Activated CD8-positive, alpha-beta T cell treated with anti-CD3 and anti-CD28 coated beads, Interleukin-2, amount 10 ng/mL, durations not matched to agents 7 days and 5 days (primary cell): ENCODE measurements around the gene HMGB2. TPM values are rescaled to one million over a fixed set of nuclear protein-coding genes. Genes with fewer than 3 reads are reported as not detected.
A peak's percentile ranks its signal among the peaks of the same experiment; 100 is the strongest.

ENCODE experiments used
- ATAC-seq: fragments of 150-1000 bp; cut with Tn5 transposase; one replicate; pipeline ENCODE4 v1.10.0; 2021; ENCODE audit warnings: moderate library complexity
- CTCF ChIA-PET: fragments of 350-600 bp; sonication (Branson Sonifier 250); formaldehyde crosslinking; loops from one replicate; lab custom pipeline; 2021; ENCODE audit warnings: antibody characterized with exemption; lab: Charles Lee
- POLR2A ChIA-PET: fragments of 350-600 bp; sonication (Branson Sonifier 250); formaldehyde crosslinking; loops from one replicate; lab custom pipeline; 2021; ENCODE audit warnings: antibody characterized with exemption; lab: Charles Lee
- DNase-seq: peaks from one replicate; pipeline ENCODE4 v3.0.0-alpha.2; 2020
- H3K27ac Mint-ChIP-seq: one replicate; pipeline ENCODE4 v1.8.0; 2021; ENCODE audit warnings: mild to moderate bottlenecking, mixed read lengths
- H3K27me3 Mint-ChIP-seq: one replicate; pipeline ENCODE4 v1.8.0; 2021; ENCODE audit warnings: low read depth, mixed read lengths
- H3K36me3 Mint-ChIP-seq: one replicate; pipeline ENCODE4 v1.8.0; 2021; ENCODE audit warnings: low read depth, mixed read lengths
- H3K4me1 Mint-ChIP-seq: one replicate; pipeline ENCODE4 v1.8.0; 2021; ENCODE audit warnings: low read depth, mixed read lengths
- H3K4me3 Mint-ChIP-seq: one replicate; pipeline ENCODE4 v1.8.0; 2021; ENCODE audit warnings: mild to moderate bottlenecking, mixed read lengths
- H3K9me3 Mint-ChIP-seq: one replicate; pipeline ENCODE4 v1.8.0; 2022; ENCODE audit warnings: mixed read lengths; ENCODE audit not compliant: insufficient read depth
- total RNA-seq, 2 experiments: library from RNA; stranded (reverse); gene quantifications; one replicate each; pipeline ENCODE4 v1.2.3, GENCODE V29; 2021

Gene HMGB2
- total RNA-seq, 2 experiments from 2014 or later: 861 to 891 TPM

DNA sequence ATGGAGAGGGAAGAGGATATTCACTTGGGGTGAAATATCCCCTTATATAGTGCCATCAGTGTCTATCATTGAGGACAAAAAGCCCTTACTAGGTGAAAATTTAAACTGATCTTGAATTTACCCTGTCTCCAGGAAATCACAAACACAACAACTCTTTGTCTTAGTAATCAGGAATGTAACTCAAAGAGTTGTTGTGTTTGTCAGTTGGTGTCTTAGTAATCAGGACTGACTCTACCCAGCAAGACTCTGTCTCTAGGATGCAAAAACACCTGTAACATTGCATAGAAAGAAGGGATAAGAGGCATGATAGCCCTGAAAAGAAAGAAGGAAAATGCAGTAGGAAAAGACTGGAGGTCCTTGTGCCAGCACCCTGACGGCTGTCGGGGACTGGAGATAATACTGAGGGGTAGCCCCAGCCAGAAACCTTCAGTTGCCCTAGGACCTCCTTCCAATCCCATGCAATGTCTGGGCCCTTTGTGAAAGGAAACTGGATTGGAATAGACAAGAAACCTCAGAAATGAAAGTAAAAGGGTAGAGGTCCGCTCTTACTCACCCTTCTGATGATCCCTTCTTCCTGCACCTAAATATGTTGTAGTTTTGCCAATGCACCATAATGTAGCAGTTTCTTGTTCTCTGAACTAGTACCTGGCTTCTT is 45.3 kb downstream of the HMGB2 start:
- Mint-ChIP-seq H3K27me3 (no peaks in the 10 kb centered on the region), H3K36me3 (peaks cover 12% of the 10 kb centered on the region), H3K9me3 (peaks cover 6% of the 10 kb centered on the region), H3K4me3 (peak overlapping the region; percentile 69), H3K27ac (peak overlapping the region; percentile 55), H3K4me1 (peaks cover 16% of the 10 kb centered on the region)
- DNase-seq (no peak), ATAC-seq (peak; percentile 72)
- ChIA-PET CTCF (interaction anchor here (1.0 to 9.0 kb wide), 14 partner anchors 13 to 276 kb away, joined by 3 to 94 read pairs (median 4); no protein-coding TSS in a partner anchor), POLR2A (no interaction called here)

GRCh38 chr4:173288296-173288695 is 45.9 kb downstream of the HMGB2 start:
- H3K9me3 Mint-ChIP-seq: peaks cover 6% of the 10 kb centered on the region
- DNase-seq (peak; percentile 83), ATAC-seq (peak; percentile 62)
- CTCF ChIA-PET: interaction anchor here (0.8 to 9.0 kb wide), 11 partner anchors 13 to 275 kb away, joined by 3 to 94 read pairs (median 4); no protein-coding TSS in a partner anchor
- peaks cover 16% of the 10 kb centered on the region for H3K4me1 Mint-ChIP-seq
- POLR2A ChIA-PET: no interaction called here
- peak overlapping the region; percentile 77 for H3K27ac Mint-ChIP-seq
- H3K27me3 Mint-ChIP-seq: no peaks in the 10 kb centered on the region
- peak overlapping the region; percentile 69 for H3K4me3 Mint-ChIP-seq
- peaks cover 12% of the 10 kb centered on the region for H3K36me3 Mint-ChIP-seq

DNA sequence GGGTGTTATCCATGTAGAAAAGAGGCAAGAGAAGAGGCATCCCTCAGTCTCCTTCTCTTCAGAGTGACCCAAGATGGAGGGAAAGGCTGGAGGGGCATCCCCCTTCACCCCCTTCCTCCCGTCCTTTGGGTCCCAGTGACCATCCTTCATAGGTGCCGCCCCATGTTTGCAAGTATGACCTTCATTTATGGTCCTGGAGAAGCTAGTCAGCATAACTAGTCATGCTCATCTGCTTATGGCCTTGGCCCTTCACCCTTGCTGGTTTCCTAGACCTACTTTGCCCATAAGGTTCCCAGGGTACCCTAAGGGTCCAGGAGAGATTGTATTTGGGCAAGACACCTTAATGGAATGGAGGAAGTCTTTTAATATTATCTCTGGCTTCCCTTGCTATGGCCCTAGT is 46.7 kb downstream of the HMGB2 start:
- ChIA-PET CTCF (interaction anchor here (0.8 to 9.0 kb wide), 8 partner anchors 14 to 274 kb away, joined by 3 to 94 read pairs (median 4); no protein-coding TSS in a partner anchor), POLR2A (no interaction called here)
- H3K27ac Mint-ChIP-seq: no peak overlapping the region
- no peaks in the 10 kb centered on the region for H3K27me3 Mint-ChIP-seq
- ATAC-seq: no peak
- DNase-seq: no peak
- H3K4me1 Mint-ChIP-seq: peaks cover 16% of the 10 kb centered on the region
- H3K36me3 Mint-ChIP-seq: peaks cover 12% of the 10 kb centered on the region
- H3K4me3 Mint-ChIP-seq: no peak overlapping the region
- H3K9me3 Mint-ChIP-seq: peaks cover 6% of the 10 kb centered on the region

DNA sequence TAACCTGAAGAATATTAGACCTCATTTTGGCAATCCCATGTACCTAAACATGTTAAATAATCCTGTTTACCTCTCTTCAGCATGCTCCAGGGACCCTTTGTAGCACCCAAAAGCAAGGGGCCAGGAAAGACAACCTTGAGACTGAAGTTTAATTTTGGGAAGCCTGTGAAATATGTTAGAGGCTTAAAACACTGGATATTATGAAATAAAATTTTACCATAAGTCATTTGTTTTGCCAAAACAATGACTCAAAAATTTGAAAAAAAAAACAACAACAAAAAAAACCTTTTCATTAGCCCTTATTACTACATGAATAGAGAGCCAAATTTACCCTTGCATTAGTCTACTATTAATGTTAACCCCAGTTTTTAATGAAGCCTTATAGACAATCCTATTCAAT is 49.7 kb downstream of the HMGB2 start:
- Mint-ChIP-seq H3K4me3 (no peak overlapping the region), H3K27me3 (no peaks in the 10 kb centered on the region), H3K9me3 (peaks cover 6% of the 10 kb centered on the region), H3K36me3 (peaks cover 12% of the 10 kb centered on the region), H3K4me1 (peaks cover 13% of the 10 kb centered on the region), H3K27ac (no peak overlapping the region)
- CTCF ChIA-PET: interaction anchor here (0.9 to 4.4 kb wide), 2 partner anchors 17 to 271 kb away, joined by 3 to 28 read pairs; no protein-coding TSS in a partner anchor
- DNase-seq: no peak
- POLR2A ChIA-PET: no interaction called here
- ATAC-seq: no peak

DNA sequence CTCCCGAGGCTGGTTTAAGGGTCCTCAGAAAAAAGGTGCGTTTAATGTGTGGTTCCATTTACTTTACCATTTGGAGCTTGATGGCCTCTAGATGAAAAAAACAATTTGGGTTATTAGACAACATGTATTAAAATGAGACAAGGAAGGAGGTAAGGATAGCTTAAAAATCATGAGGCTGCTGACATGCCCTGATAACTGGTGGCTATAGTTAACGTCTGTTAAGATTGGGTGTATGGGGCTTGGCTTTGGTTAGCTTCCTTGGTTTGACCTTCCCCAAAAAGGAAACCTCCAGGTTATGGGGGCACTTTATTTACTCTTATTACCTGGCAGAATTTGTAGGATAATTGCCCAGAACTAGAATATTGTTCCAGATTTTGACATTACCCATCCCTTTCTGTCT is 51.5 kb downstream of the HMGB2 start:
- no peaks in the 10 kb centered on the region for H3K27me3 Mint-ChIP-seq
- no peaks in the 10 kb centered on the region for H3K4me1 Mint-ChIP-seq
- no peak overlapping the region for H3K4me3 Mint-ChIP-seq
- peaks cover 6% of the 10 kb centered on the region for H3K9me3 Mint-ChIP-seq
- ChIA-PET CTCF (interaction anchor here (1.2 to 4.4 kb wide), 4 partner anchors 11 to 269 kb away, joined by 3 to 30 read pairs (median 16); no protein-coding TSS in a partner anchor), POLR2A (no interaction called here)
- ATAC-seq (no peak), DNase-seq (no peak)
- H3K27ac Mint-ChIP-seq: no peak overlapping the region
- peaks cover 8% of the 10 kb centered on the region for H3K36me3 Mint-ChIP-seq

- H3K36me3 Mint-ChIP-seq: peaks cover 7% of the 10 kb centered on the region
- H3K4me1 Mint-ChIP-seq: no peaks in the 10 kb centered on the region
- H3K4me3 Mint-ChIP-seq: no peak overlapping the region
- peaks cover 5% of the 10 kb centered on the region for H3K9me3 Mint-ChIP-seq
- no peak for DNase-seq
- no peak for ATAC-seq
- no peaks in the 10 kb centered on the region for H3K27me3 Mint-ChIP-seq
- CTCF ChIA-PET: interaction anchor here (1.2 to 4.4 kb wide), 5 partner anchors 11 to 269 kb away, joined by 3 to 30 read pairs (median 4); no protein-coding TSS in a partner anchor
- POLR2A ChIA-PET: no interaction called here
- H3K27ac Mint-ChIP-seq: no peak overlapping the region
These were observed 51.9 kb downstream of the HMGB2 start for GRCh38 chr4:173282256-173282562.

DNA sequence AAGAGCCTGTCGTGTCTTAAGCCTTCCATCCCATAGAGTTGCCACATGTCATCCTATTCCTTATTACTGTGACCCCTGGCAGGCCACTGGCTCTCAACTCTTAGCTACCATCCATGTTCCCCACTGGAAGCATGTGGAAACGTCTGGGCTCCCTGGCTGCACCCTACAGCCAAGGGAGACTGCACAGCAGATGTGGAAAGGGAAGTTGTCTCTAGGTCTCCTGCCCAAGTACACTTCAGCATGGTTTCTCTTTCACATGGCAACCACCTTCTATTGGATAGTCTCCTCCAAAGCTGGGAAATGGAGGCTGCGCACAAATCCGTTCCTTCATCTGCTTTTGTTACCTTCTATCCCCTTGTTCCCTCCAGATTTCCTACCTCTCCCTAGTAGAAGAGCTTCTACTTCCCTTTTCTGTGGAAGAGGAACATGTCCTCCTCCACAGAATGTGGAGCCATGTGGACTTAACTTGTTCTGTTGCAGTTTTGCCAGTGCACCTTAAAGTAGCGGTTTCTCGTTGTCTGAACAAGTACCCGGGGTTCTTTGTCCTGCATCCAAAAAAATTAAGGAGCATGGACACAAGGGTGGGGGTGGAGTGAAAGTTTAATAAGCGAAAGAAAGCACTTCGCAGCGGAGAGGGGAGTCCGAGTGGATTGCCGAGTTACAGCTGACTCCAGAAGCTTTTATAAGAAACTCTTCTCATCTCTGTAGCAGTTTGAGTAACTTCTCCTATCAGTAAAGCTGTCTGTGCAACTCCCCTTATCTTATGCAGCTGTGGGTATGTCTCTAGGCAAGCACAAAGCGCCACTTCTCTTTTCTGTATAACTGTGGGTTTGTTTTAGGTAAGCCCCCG is 52.5 kb downstream of the HMGB2 start:
- H3K36me3 Mint-ChIP-seq: peaks cover 4% of the 10 kb centered on the region
- ChIA-PET CTCF (interaction anchor here (1.0 to 4.4 kb wide), 6 partner anchors 20 to 268 kb away, joined by 3 to 30 read pairs (median 4); no protein-coding TSS in a partner anchor), POLR2A (interaction anchor here (1.0 kb wide), 1 partner anchor 12 kb away, joined by 3 read pairs; no protein-coding TSS in a partner anchor)
- no peaks in the 10 kb centered on the region for H3K9me3 Mint-ChIP-seq
- H3K27ac Mint-ChIP-seq: no peak overlapping the region
- H3K4me3 Mint-ChIP-seq: no peak overlapping the region
- DNase-seq (no peak), ATAC-seq (no peak)
- H3K27me3 Mint-ChIP-seq: no peaks in the 10 kb centered on the region
- H3K4me1 Mint-ChIP-seq: no peaks in the 10 kb centered on the region

Other genes with a start within 250 kb of the HMGB2 start
- gene GALNT7, start 165.5 kb downstream of the HMGB2 start, total RNA-seq: 10 to 100 TPM; 16.2 to 16.7 TPM
- 10 to 100 TPM; 19.7 to 21.0 TPM for gene SAP30, start 36.6 kb upstream of the HMGB2 start, total RNA-seq
- gene SCRG1, start 64.8 kb upstream of the HMGB2 start, total RNA-seq: not detected
- not detected for gene HAND2, start 195.9 kb upstream of the HMGB2 start, total RNA-seq